Lower leg skin (tissue), 3 donors: ENCODE data around the gene SPECC1L.

Experiments
- CTCF ChIP-seq, 3 donors: fragments of 450-650 bp; IDR thresholded peaks; one replicate each; pipeline ENCODE4 v1.5.1; 2016; ENCODE audit warnings: antibody characterized with exemption in 3 of 3, mild to moderate bottlenecking in 3 of 3, moderate library complexity in 2 of 3
- POLR2A ChIP-seq, 2 donors: fragments of 450-650 bp; IDR thresholded peaks; one replicate each; pipeline ENCODE4 v1.6.1; 2016 to 2017; ENCODE audit warnings: antibody characterized with exemption in 2 of 2, mild to moderate bottlenecking in 1 of 2, moderate library complexity in 1 of 2

- TF ChIP-seq CTCF (IDR thresholded peaks at IDR 0.05) = no peak
- TF ChIP-seq POLR2A (IDR thresholded peaks at IDR 0.05) = no peak
These were observed 180.5 kb downstream of the SPECC1L start for GRCh38 chr22:24451162-24451561.
